ENCODE measurements around the gene SMAD2.

GRCh38 chr18:47872426-47872825 lies 58.0 kb downstream of the SMAD2 start:
- no peak for TF ChIP-seq GATA3 (IDR thresholded peaks at IDR 0.05; ENCODE audit: low read depth, low read length)
- TF ChIP-seq GATA2 (IDR thresholded peaks at IDR 0.05; ENCODE audit: low read depth, low read length) = no peak
